ENCODE data around the gene ULK3.

ULK3 gene

GRCh38 chr15:74794970-74795349, 48.0 kb downstream of the ULK3 start:
- no peak overlapping the region for H3K27ac ChIP-seq (ENCODE audit: low read depth, low read length)

GRCh38 chr15:74794248-74794969, 48.5 kb downstream of the ULK3 start:
- Histone ChIP-seq H3K36me3 (ENCODE audit: control insufficient read depth, insufficient read depth, low read length) (peaks cover 5% of the 10 kb centered on the region), H3K27ac (ENCODE audit: low read depth, low read length) (no peak overlapping the region), H3K4me1 (ENCODE audit: control insufficient read depth, insufficient read depth, low read length) (peaks cover 12% of the 10 kb centered on the region), H3K27me3 (ENCODE audit: control insufficient read depth, insufficient read depth, low read length) (no peaks in the 10 kb centered on the region), H3K4me3 (ENCODE audit: low read length) (no peak overlapping the region), H3K9ac (ENCODE audit: low read length) (no peak overlapping the region)

More at GRCh38 chr15:74794970-74795349, 48.0 kb downstream of the ULK3 start:
- Histone ChIP-seq H3K4me3 (ENCODE audit: low read length) (no peak overlapping the region), H3K36me3 (ENCODE audit: control insufficient read depth, insufficient read depth, low read length) (peaks cover 7% of the 10 kb centered on the region), H3K4me1 (ENCODE audit: control insufficient read depth, insufficient read depth, low read length) (peaks cover 7% of the 10 kb centered on the region), H3K9ac (ENCODE audit: low read length) (no peak overlapping the region), H3K27me3 (ENCODE audit: control insufficient read depth, insufficient read depth, low read length) (no peaks in the 10 kb centered on the region)

GRCh38 chr15:74793135-74794028, 49.6 kb downstream of the ULK3 start:
- no peak overlapping the region for H3K9ac ChIP-seq (ENCODE audit: low read length)
- H3K36me3 ChIP-seq (ENCODE audit: control insufficient read depth, insufficient read depth, low read length), result no peaks in the 10 kb centered on the region
- H3K4me3 ChIP-seq (ENCODE audit: low read length), result peak overlapping the region; percentile 23
- no peaks in the 10 kb centered on the region for H3K27me3 ChIP-seq (ENCODE audit: control insufficient read depth, insufficient read depth, low read length)
- peaks cover 16% of the 10 kb centered on the region for H3K4me1 ChIP-seq (ENCODE audit: control insufficient read depth, insufficient read depth, low read length)
- no peak overlapping the region for H3K27ac ChIP-seq (ENCODE audit: low read depth, low read length)

- Histone ChIP-seq H3K27ac (ENCODE audit: low read depth, low read length) (no peak overlapping the region), H3K9ac (ENCODE audit: low read length) (no peak overlapping the region)
Observed at GRCh38 chr15:74792227-74793016, 50.5 kb downstream of the ULK3 start.

GRCh38 chr15:74791667-74792066, 51.3 kb downstream of the ULK3 start:
- H3K36me3 ChIP-seq (ENCODE audit: control insufficient read depth, insufficient read depth, low read length), result no peaks in the 10 kb centered on the region
- no peaks in the 10 kb centered on the region for H3K27me3 ChIP-seq (ENCODE audit: control insufficient read depth, insufficient read depth, low read length)
- no peak overlapping the region for H3K27ac ChIP-seq (ENCODE audit: low read depth, low read length)
- H3K4me1 ChIP-seq (ENCODE audit: control insufficient read depth, insufficient read depth, low read length), result peaks cover 16% of the 10 kb centered on the region
- no peak overlapping the region for H3K9ac ChIP-seq (ENCODE audit: low read length)
- no peak overlapping the region for H3K4me3 ChIP-seq (ENCODE audit: low read length)

More at GRCh38 chr15:74792227-74793016, 50.5 kb downstream of the ULK3 start:
- H3K4me3 ChIP-seq (ENCODE audit: low read length), result no peak overlapping the region
- no peaks in the 10 kb centered on the region for H3K36me3 ChIP-seq (ENCODE audit: control insufficient read depth, insufficient read depth, low read length)
- no peaks in the 10 kb centered on the region for H3K27me3 ChIP-seq (ENCODE audit: control insufficient read depth, insufficient read depth, low read length)
- peaks cover 16% of the 10 kb centered on the region for H3K4me1 ChIP-seq (ENCODE audit: control insufficient read depth, insufficient read depth, low read length)

- Histone ChIP-seq H3K36me3 (ENCODE audit: control insufficient read depth, insufficient read depth, low read length) (no peaks in the 10 kb centered on the region), H3K27ac (ENCODE audit: low read depth, low read length) (no peak overlapping the region)
Observed at GRCh38 chr15:74791007-74791406, 51.9 kb downstream of the ULK3 start.

GRCh38 chr15:74790080-74790916, 52.7 kb downstream of the ULK3 start:
- H3K4me3 ChIP-seq (ENCODE audit: low read length), result peak overlapping the region; percentile 44
- H3K36me3 ChIP-seq (ENCODE audit: control insufficient read depth, insufficient read depth, low read length), result no peaks in the 10 kb centered on the region
- H3K4me1 ChIP-seq (ENCODE audit: control insufficient read depth, insufficient read depth, low read length), result peaks cover 19% of the 10 kb centered on the region
- H3K9ac ChIP-seq (ENCODE audit: low read length), result no peak overlapping the region
- peak overlapping the region; percentile 62 for H3K27ac ChIP-seq (ENCODE audit: low read depth, low read length)
- no peaks in the 10 kb centered on the region for H3K27me3 ChIP-seq (ENCODE audit: control insufficient read depth, insufficient read depth, low read length)

More at GRCh38 chr15:74791007-74791406, 51.9 kb downstream of the ULK3 start:
- Histone ChIP-seq H3K9ac (ENCODE audit: low read length) (no peak overlapping the region), H3K4me3 (ENCODE audit: low read length) (no peak overlapping the region), H3K27me3 (ENCODE audit: control insufficient read depth, insufficient read depth, low read length) (no peaks in the 10 kb centered on the region), H3K4me1 (ENCODE audit: control insufficient read depth, insufficient read depth, low read length) (peaks cover 19% of the 10 kb centered on the region)

GRCh38 chr15:74789741-74790079, 53.2 kb downstream of the ULK3 start:
- no peaks in the 10 kb centered on the region for H3K27me3 ChIP-seq (ENCODE audit: control insufficient read depth, insufficient read depth, low read length)
- H3K9ac ChIP-seq (ENCODE audit: low read length), result peak overlapping the region; percentile 18
- H3K36me3 ChIP-seq (ENCODE audit: control insufficient read depth, insufficient read depth, low read length), result no peaks in the 10 kb centered on the region
- peak overlapping the region; percentile 62 for H3K27ac ChIP-seq (ENCODE audit: low read depth, low read length)
- H3K4me1 ChIP-seq (ENCODE audit: control insufficient read depth, insufficient read depth, low read length), result peaks cover 19% of the 10 kb centered on the region
- H3K4me3 ChIP-seq (ENCODE audit: low read length), result peak overlapping the region; percentile 44

- H3K4me3 ChIP-seq (ENCODE audit: low read length), result peak overlapping the region; percentile 44
- no peak overlapping the region for H3K27ac ChIP-seq (ENCODE audit: low read depth, low read length)
- H3K36me3 ChIP-seq (ENCODE audit: control insufficient read depth, insufficient read depth, low read length), result no peaks in the 10 kb centered on the region
- H3K4me1 ChIP-seq (ENCODE audit: control insufficient read depth, insufficient read depth, low read length), result peaks cover 19% of the 10 kb centered on the region
- no peaks in the 10 kb centered on the region for H3K27me3 ChIP-seq (ENCODE audit: control insufficient read depth, insufficient read depth, low read length)
- no peak overlapping the region for H3K9ac ChIP-seq (ENCODE audit: low read length)
Observed at GRCh38 chr15:74789171-74789631, 53.8 kb downstream of the ULK3 start.

- H3K4me1 ChIP-seq (ENCODE audit: control insufficient read depth, insufficient read depth, low read length), result peaks cover 21% of the 10 kb centered on the region
- no peaks in the 10 kb centered on the region for H3K36me3 ChIP-seq (ENCODE audit: control insufficient read depth, insufficient read depth, low read length)
- H3K9ac ChIP-seq (ENCODE audit: low read length), result peak overlapping the region; percentile 1
- H3K27me3 ChIP-seq (ENCODE audit: control insufficient read depth, insufficient read depth, low read length), result no peaks in the 10 kb centered on the region
- H3K4me3 ChIP-seq (ENCODE audit: low read length), result peak overlapping the region; percentile 40
- H3K27ac ChIP-seq (ENCODE audit: low read depth, low read length), result no peak overlapping the region
Observed at GRCh38 chr15:74788683-74789151, 54.2 kb downstream of the ULK3 start.

GRCh38 chr15:74788042-74788682, 54.8 kb downstream of the ULK3 start:
- H3K27me3 ChIP-seq (ENCODE audit: control insufficient read depth, insufficient read depth, low read length), result no peaks in the 10 kb centered on the region
- no peaks in the 10 kb centered on the region for H3K36me3 ChIP-seq (ENCODE audit: control insufficient read depth, insufficient read depth, low read length)
- H3K27ac ChIP-seq (ENCODE audit: low read depth, low read length), result no peak overlapping the region
- H3K9ac ChIP-seq (ENCODE audit: low read length), result peak overlapping the region; percentile 1
- peaks cover 27% of the 10 kb centered on the region for H3K4me1 ChIP-seq (ENCODE audit: control insufficient read depth, insufficient read depth, low read length)
- peak overlapping the region; percentile 40 for H3K4me3 ChIP-seq (ENCODE audit: low read length)
